ENCODE results near the gene MCUB.

DNA sequence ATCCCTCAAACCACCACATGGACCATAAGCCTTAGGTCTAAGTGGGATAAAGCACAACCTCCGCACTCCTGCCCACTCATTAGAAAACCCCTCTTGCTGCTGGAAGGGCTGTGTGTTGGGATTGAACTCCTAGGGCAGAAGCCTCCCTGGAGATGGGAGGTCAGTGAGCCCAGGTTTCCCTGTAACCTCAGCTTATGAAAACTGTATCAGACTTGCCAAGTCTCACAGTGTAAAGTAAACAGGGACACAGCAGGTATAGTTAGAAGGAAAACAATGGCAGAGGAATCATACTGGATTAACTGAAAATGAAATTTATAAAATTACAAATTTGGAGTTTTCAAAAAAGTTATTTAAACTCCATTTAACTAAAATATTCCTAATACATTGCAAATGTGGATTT, 113.3 kb downstream of the MCUB start:
- TF ChIP-seq POLR2A (IDR thresholded peaks at IDR 0.05) (no peak), CTCF (IDR thresholded peaks at IDR 0.05) (no peak)

Measured in adrenal gland (tissue), 5 donors.